GM18517 (cell line): ENCODE results near the gene ZFPM1.
A peak's percentile ranks its signal among the peaks of the same experiment; 100 is the strongest.

ENCODE experiments used
- ATAC-seq: cut with Tn5 transposase; IDR thresholded peaks from one replicate; pipeline ENCODE4 v1.9.1; 2021; ENCODE audit warnings: mild to moderate bottlenecking, moderate library complexity; ENCODE audit not compliant: unreplicated experiment

The ZFPM1 gene

DNA sequence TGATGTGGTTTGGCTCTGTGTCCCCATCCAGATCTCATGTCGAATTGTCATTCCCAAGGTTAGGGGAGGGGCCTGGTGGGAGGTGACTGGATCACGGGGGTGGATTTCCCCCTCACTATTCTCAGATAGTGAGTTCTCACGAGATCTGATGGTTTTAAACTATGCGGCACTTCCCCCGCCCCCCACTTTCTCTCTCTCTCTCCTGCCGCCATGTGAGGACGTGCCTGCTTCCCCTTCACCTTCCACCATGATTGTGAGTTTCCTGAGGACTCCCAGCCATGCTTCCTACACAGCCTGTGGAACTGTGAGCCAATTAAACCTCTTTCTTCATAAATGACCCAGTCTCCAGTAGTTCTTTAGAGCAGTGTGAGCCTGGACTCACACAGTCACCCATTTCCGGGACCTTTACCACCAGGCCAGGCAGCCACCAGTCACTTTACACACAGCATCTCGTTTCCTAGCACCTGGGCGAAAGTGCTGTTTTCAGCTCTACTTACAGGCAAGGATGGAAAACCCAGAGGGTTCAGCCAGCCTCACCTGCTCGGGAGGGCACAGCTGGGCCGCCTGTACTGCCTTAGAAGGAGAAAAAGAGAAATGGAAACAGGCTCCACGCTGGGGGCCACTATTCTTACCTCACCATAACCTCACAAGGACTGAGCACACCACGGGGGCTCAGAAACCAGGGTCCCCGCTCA, 103.4 kb downstream of the ZFPM1 start:
- ATAC-seq = no peak

DNA sequence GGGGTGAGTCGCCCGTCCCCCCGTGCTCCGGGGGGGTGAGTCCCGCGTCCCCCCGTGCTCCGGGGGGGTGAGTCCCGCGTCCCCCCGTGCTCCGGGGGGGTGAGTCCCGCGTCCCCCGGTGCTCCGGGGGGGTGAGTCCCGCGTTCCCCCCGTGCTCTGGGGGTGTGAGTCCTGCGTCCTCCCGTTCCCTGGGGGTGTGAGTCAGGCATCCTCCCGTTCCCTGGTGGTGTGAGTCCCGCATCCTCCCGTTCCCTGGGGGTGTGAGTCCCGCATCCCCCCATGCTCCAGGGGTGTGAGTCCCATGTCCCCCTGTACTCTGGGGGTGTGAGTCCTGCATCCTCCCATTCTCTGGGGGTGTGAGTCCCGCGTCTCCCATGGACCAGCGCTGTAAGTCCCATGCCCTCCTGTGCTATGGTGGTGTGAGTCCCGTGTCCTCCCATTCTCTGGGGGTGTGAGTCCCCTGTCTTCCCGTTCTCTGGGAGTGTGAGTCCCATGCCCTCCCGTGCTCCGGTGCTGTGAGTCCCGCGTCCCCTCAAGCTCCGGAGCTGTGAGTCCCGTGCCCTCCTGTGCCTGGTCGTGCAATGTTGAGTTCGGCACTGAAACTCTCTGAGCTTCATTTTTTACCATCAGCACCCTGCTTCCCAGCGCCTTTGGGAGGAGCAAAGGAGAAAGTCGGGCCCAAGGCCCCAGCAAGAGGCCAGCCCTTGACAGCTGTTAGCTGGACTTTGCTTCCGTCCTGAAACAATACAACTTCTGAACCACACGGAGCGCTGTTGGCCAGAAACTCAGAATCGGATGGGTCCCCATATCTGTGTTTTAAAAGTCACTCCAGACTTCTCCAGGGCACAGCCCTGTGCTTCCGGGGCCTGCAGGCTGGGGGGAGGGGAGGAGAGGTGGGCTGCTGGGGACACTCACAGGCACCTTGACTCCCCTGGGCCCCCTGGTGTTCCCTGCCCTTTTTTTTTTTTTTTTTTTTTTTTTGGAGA, 105.7 kb downstream of the ZFPM1 start:
- ATAC-seq = no peak

DNA sequence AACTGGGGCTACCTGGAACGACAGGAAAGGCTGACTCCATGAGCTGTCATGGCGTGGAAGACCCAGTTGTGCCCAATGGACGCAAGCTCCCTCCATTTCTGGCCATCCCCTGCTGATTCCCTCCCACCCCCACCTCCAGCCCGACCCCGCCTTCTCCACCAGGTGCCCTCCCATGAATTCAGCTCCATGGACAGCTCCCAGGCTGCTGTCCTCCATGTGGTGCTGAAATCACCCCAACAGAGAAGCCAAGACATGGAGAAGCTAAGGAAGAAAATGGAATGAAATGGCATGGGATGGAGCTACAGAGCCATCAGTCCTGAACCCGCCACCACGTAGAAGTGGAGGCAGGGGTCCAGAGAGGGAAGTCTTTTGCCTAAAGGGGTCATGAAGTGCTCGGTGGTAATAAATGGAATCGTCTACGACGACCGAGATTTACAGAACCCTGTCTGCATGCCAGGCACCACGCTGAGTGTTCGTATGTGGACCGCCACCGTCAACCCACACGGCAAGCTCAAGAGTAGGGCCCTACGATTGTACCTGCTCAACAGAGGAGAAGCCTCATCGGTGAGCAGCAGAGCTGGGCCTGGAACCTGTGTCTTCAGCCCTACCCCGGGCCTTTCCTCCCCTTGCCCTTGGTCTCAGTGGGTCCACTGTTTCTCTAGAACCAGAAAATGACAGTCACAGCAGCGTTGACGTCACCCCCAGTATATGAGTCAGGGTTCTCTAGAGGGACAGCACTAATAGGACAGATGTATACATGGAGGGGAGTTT, 107.8 kb downstream of the ZFPM1 start:
- no peak for ATAC-seq

DNA sequence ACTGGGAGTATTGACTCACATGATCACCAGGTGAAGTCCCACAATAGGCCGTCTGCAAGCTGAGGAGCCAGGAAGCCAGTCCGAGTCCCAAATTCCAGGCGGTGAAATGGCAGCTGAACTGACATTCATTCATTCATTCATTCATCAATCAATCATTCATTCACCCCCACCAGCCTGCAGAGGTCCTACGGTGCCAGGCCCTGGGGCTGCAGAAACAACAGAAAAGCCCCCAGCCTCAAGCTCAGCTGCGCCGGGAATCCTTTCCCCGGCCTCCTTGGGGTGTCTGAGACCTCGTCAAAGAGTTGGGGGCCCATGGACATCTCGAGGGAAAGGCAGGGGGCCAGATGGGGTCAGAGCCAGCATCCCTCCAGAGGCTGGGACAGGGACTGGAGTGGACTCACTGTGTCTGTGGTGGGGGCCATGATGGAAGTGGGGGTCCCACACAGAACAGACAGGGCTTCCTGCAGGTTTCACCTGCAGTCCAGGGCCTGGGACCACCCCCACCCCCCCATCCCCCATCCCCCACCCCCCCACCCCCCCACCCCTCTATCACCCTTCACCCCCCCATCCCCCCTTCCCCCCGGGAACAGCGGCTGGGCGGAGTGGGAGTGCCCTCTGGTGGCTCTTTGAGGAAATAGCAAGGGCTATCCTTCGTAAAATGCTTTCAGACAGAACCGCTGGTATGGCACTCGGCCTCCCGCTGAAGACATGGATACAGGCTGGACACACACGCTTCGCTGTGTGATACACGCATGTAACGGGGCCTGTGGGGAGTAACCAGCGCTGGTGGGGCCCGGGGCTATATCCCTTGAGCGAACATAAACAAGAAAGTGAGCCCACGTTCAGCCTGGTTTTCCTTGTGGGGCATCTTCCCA, 108.6 kb downstream of the ZFPM1 start:
- no peak for ATAC-seq

DNA sequence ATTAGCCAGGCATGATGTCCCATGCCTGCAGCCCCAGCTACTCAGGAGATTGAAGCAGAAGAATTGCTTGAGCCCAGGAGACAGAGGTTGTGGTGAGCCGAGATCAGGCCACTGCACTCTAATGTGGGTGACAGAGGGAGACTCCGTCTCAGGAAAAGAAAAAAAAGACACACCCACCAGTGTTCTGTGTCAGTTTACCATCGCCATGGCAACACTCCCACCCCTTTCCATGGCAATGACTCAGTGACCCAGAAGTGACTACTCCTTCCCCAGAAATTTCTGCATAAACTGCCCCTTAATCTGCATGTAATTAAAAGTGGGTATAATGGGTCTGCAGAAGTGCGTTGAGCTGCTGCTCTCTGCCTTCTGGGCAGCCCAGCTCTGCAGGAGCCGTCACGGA, 113.1 kb downstream of the ZFPM1 start:
- ATAC-seq = no peak

DNA sequence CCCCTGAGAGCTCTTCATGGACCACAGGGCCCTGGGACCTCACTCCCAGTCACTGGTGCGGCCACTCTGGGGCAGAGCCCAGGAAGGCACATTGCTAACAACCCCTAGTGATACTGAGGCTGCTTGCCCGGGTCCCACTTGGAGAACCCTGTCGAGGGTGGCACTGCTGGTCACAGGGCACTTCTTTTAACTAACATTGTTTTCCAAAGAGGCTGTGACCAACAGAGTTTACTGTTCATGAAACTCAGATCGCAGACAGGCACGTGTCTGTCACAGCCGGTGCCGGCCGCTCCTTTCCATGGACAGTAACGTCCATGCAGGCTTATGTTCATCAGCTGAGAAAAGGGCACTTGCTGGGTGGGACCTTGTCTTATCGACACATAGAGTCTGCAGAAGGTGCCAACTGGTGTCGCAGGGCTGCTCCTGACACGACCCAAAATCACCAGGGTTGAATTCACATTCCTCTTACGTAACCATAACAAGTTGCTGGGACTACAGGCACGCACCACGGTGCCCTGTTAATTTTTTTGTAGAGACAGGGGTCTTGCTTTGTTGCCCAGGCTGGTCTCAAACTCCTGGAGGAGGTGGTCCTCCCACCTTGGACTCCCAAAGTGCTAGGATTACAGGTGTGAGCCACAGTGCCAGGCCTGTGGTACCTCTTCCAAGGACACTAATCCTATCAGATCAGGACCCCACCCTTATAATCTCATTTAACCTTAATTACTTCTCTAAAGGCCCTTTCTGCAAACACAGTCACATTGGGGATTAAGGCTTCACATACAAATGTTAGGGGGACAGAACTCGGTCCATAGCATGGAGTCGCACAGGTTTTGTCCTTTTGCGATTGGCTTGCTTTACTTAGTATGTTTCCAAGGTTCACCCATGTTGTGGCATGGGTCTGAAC, 115.9 kb downstream of the ZFPM1 start:
- ATAC-seq = no peak

DNA sequence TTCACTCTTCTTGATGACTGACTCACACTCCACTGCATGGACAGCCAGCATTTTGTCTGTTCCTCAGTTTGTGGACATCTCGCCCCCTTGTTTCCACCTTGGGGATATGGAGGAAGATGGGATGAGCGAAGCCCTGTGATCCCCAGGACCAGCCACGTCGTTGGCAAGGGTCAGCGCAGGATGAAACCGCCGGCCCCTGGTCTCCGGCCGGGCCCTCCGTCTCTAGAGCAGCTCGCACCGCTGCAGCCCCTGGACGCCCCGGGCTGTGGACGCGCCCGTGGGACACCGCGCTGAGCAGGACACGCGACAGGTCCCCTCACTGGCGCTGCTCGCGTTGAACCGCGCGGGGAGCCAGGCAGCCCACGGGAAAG, 116.5 kb downstream of the ZFPM1 start:
- ATAC-seq = peak; percentile 27

DNA sequence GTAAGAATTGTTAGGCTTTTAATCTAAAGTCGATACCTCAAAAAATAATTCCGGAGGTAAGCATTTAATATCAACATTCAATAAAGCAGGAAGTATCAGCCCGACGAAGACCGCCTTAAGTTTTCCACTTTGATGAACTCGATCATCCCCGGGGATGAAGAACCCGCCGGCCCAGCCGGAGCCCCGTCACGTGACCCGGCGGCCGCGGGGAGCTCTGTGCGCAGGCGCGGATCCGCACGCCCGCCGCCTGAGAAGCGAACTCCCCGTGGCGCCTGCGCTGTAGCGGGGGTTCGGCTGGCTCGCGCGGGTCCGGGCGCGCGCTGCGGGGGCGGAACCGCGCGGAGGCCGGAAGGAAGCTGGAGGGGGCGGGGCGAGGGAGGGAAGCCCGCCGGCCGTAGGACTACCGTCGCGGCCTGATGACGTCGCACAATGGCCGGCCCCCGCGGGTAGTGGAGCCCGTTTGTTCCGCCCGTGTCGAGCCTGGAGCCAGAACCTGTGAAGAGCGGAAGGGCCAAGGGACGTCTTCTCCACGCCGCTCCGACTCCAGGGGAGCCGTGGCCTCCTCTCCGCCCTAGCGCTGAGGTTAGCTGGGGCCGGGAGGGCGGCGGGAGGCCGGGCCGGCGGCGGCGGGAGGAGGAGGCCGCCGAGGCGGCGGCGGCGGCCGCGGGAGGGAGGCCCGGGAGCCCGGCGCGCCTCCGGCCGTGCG, 117.1 kb downstream of the ZFPM1 start, which contains the start of gene ZC3H18:
ZC3H18 (plus strand) TSS at position 419 of the 706 bp plus-strand sequence. CDS start 6,721 bp downstream, outside the sequence.
- peak; percentile 52 for ATAC-seq

DNA sequence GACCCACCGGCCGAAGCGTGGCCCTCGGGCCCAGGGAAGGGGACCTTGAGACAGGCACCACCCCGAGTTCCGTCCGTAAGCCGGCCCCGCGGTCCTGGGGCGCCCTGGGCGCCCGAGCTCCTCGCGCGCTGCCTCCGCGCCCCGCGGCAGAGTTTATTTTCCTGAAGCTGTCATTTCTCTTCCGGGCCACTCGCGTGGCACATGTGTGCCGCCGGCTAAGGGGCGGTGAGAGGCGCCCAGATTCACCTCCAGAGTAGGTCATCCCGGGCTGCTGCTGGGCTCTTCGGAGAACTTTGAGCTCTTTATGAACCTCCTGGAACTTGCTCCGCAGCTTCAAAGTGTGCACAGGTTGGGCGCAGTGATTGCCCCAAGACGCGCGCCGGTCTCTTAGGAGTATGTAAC, 117.6 kb downstream of the ZFPM1 start:
- ATAC-seq = peak; percentile 27

DNA sequence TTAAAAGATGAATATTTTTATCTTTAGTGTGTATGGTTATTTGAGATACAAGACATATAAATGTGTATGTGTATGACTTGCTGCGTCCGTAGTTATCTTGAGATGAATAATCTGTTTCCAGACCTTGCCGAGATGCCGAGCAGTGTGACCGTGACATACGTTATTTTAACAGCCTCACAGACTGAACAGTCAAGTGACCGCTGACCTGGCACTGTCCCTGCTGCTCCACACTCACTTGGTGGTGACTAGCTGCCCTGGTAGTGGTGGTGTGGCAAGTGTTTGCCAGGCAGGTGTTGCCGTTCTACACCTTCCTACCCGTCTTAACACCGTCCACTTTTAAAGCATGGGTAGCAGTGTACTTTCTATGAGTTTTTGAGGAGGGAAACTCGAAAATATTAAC, 122.2 kb downstream of the ZFPM1 start:
- ATAC-seq = no peak

DNA sequence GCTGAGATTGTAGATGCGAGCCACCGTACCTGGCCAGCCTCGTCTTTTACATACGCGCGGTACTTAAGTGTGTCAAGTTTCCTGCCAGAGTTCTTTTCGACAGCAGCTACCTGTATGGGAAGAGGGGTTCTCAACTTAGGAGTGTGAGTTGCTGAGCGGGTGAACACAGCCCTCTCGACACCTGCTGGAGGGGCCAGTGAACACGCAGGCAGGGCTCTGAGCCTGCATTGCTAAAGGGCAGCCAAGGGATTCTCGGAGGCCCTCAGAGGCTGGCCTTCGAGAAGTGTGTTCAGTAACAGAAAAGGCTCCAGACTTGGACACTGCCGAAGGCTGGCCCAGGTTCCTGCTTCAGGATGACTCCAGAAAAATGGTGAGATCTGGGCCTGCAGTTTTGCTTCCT, 123.2 kb downstream of the ZFPM1 start:
- no peak for ATAC-seq

DNA sequence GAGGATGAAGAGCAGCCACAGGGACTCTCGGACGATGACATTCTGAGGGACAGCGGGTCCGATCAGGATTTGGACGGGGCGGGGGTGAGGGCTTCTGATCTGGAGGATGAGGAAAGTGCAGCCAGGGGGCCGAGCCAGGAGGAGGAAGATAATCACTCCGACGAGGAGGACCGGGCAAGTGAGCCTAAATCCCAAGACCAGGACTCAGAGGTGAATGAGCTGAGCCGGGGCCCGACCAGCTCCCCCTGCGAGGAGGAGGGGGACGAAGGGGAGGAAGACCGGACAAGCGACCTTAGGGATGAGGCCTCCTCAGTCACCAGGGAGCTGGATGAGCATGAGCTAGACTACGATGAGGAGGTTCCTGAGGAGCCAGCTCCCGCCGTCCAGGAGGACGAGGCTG, 124.1 kb downstream of the ZFPM1 start:
- no peak for ATAC-seq

DNA sequence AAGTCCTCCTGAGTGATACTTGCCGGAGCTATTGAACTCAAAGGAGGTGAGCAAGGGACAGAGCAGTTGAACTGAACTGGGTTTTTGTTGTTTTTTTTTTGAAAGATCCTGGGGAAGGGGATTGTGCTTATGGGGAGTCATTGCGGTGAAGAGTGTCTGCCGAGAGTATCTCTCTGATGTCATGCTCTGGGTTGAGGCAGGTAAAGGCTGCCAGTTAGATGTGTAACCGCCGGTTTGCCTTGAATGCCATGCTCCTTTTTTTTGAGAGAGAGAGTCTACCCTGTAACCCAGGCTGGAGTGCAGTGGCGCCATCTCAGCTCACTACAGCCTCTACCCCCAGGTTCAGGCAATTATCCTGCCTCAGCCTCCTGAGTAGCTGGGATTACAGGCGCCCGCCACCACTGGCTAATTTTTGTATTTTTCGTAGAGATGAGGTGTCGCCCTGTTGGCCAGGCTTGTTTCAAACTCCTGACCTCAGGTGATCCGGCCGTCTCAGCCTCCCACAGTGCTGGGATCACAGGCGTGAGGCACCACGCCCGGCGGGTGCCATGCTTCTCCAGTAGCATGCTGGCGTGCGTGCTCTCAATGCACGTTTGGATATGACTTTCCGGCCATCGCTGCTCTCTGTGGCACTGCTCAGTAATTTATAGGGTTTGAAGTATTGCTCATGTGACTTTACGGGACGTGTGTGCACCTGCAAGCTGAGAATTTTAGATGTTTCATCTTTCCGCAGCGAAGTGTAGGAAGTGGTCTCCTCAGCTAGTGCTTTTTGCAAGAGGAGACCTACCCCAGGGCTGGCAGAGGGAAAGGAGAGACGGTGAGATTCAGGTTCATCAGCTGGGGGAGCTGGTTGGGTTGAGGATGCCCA, 125.6 kb downstream of the ZFPM1 start:
- ATAC-seq = no peak

DNA sequence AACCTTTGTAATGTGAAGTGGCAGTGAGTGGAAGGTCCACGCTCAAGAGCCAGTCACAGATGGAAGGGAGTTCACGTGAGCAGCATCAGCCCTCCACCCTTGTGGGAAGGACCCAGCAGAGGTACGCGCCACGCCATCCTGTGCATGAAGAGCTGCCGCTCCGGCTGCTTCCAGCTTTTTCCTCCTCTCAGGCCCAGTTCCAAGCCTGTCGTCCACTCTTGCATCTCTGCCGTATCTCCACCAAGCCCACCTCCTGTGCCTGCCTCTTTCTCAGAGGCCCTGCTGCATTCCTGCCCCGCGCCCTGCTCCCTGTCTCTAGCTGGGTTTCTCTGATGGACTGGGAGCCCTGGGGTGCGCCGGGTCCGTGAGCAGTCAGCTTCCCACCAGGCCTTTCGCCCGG, 127.3 kb downstream of the ZFPM1 start:
- no peak for ATAC-seq

DNA sequence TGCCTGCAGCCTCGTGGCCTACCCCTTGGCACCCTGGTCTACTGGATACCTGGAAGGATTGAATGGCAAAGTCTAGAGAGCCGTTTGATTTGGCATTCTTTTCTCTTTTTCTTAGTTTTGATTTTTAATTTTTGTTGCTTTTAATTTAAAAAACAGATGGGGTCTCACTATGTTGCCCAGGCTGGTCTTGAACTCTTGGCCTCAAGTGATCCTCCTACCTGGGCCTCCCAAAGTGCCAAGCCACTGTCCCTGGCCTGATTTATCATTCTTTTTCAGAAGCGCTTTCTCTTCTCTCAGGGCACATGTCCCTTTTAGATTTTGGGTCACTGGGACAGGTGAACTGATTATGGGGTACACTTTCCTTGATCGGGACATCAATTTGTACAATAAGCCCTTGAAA, 128.0 kb downstream of the ZFPM1 start:
- no peak for ATAC-seq

DNA sequence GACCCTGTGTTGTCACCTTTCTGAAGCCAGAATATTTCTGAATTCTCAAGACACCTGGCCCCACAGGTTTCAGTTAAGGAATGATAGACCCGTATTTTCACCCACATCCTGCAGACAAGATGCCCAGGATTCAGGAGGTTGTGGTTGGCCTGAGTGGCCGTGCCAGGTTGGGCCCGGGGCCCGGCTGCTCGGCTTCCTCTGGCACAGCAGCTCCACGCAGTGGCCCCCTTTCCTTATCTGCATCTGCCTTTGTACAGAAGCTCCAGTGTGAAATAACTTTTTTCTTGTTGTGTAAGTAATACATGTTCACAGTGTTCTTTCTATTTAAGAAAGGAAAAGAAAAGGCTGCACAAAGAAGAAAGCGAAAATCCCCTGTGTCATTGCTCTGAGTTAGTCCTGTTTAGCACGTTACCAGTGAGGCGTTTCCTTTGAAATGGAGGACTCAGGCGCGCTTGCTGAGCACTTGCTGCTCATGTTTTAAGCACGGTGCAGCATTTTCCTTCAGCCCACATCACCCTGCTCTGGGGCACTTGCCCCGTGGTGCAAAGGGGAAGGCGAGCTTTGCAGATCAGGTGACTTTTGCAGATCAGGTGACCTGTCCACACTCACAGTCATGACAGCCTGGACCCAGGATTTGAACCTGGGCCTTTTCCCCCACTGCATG, 130.0 kb downstream of the ZFPM1 start:
- no peak for ATAC-seq

DNA sequence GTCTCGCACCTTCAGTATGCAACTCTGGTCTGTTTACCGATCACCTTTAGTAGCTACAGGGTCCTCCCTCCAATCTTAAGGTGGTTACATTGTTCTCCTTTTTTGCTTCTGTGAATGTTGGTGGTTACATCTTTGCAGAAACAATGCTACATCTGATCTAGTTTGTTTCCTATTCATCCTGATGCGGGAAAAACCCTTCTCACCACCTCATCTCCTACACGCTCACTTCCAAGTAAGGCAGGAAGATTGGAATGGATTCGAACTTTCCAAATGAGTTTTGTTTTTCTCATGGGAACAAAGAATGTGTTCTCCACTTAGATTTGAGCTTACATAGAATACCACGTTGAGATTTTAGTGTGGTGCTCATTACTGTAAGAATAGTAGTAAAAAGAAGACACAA, 131.6 kb downstream of the ZFPM1 start:
- ATAC-seq = no peak
